ENCODE measurements around the gene SPATA31E1.
"Not testable (repeated sequence)": the region's sequence is repeated elsewhere in the genome, so short reads cannot be mapped to it uniquely, and the experiment has no call there.

The SPATA31E1 gene

GRCh38 chr9:87882627-87883026 is at the start of gene SPATA31E1:
SPATA31E1 (plus strand) TSS chr9:87882877; CDS start chr9:87882892, 15 bp downstream.
- no peak for DNase-seq

- DNase-seq: no peak
Measured at GRCh38 chr9:87834357-87834756, 48.3 kb upstream of the SPATA31E1 start.

- DNase-seq: no peak
Measured at GRCh38 chr9:87836536-87836935, 46.1 kb upstream of the SPATA31E1 start.

DNA sequence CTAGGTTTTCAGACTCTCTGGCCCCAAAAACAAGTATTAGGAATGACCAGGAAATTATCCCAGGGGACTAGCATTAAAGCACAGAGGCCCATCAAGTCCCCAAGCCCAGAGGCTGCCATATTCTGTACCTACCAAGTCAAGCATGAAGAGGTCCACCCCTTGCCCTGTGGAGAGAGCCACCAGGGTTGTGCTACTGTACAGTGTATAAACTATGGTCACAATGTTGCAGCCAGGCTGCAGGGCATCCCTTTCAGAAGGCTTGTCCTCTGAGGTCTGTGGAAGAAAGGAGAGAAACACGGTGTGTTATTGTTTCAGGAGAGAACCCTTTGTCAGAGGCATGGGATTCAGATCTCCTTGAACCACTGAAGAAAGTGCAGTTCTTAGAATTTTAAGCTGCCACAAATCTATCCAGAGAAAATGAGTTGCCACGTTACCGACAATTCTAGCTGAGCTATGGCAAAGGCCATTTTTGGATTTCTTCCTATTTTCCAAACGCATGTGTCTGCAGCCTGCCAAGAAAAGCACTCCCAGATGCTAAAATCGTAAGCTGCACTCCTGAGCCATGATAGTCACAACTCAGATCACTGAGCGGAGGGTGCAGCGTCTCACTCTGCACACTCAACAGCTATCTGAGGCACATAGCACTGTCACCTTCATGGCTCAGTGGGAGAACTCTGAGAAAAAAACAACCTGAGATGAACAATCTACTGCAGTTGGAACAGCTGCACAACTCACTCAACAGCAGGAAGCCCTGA is 45.5 kb upstream of the SPATA31E1 start:
- no peak for DNase-seq

DNA sequence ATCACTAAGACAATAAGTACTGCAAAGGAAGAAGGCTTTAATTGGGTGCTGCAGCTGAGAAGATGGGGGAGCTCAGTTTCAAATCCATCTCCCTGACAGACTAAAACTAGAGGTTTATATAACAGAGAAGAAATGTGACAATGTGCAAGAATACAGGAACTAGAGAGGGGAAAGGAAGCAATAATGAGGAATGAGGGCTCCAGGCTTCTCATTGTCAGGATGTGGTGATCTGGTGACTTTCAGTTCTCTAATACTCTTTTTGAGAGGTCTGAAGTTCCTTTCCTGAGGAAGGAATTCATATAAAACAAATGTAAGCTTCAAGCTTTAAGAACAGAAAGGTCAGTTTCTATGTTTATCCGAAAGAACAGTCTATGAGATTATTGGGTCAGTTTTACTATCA is 42.5 kb upstream of the SPATA31E1 start:
- no peak for DNase-seq

DNA sequence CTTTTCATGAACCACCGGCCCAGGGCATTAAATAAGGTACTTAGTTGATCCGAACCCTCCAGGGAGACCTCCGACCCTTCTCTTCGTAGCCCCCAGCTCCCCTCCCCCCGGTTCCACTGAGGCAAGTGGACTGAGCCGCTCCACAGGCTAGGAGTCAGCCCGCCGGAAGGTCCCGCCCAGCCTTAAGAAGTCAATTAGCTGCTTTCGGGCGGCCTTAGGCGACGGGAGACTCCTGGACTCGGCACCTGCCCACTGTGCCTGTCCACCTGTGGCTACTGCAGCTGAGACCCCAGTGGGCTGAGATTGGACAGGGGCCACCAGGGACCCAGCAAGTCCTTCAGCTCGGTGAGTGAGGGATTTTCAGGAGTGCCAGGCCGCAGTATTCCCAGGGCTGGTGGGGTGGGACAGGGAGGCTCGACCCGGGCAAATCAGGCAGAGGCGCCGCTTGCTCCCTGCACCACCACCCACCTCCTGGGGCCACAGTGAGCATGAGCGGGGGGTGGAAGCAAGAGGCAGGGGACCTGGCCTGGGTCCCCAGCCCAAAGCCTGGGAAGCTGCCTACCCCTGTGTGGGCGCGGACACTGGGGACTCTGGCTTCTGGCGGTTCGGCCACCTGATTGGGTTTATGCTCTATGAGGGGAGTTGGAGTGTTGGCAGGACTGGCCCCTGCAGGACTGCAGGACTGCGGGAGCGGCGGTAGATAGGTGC is 39.6 kb upstream of the SPATA31E1 start:
- DNase-seq: no peak

- no peak for DNase-seq
Measured at GRCh38 chr9:87844506-87844905, 38.2 kb upstream of the SPATA31E1 start.

DNA sequence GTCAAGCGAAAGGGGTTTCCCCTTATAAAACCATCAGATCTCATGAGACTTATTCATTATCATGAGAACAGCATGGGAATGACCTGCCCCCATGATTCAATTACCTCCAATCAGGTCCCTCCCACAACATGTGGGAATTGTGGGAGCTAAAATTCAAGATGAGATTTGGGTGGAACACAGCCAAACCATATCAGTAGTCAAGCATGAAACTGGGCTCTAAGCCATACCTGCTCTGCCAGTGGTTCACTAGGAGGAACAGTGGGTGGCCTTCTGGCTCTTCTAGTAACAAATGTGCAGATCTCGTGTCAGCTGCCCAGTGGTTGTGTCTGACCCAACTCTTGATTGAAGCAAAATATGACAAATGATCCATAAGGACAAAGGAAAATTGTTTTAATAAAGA is 34.9 kb upstream of the SPATA31E1 start:
- not testable (repeated sequence) for DNase-seq

- no peak for DNase-seq
Measured at GRCh38 chr9:87849144-87849758, 33.4 kb upstream of the SPATA31E1 start.

DNA sequence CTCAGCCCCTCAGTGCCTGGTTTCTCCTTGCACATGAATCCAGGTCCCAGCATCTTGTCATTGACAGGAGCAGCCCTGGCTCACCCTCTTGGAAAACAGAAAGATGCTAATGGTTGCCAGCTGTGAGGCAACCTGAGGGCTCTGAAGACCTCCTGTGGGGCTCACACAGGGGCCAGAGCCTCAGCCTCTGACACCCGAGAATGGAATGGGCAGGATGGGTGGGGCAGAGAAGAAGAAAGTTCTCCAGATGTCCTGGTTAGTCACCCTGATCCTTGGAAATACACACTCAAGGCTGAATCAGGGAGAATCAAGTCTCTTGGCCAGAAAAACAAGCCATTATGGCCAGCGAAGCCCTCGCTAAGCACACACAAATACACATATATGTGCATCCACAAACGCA is 32.3 kb upstream of the SPATA31E1 start:
- no peak for DNase-seq

DNA sequence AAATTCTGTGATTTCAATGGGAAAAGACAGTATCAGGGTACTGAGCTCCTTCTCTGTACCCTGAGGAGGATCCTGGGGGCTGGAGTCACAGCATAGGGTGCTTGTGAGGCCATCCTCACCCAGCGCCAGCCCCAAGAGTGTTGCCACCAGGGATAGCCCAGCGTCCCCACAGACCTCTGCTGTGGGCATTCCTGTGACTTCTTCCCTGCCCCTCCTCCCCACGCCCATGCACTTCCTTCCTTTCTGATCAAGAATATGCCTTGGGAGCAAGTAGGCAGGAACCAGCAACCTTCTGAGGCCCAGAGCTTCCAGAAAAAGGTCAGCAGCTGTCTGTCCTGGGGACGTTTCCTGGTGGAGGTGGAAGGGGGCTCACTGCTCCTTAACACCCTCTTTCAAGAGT is 31.5 kb upstream of the SPATA31E1 start:
- DNase-seq: not testable (repeated sequence)

DNA sequence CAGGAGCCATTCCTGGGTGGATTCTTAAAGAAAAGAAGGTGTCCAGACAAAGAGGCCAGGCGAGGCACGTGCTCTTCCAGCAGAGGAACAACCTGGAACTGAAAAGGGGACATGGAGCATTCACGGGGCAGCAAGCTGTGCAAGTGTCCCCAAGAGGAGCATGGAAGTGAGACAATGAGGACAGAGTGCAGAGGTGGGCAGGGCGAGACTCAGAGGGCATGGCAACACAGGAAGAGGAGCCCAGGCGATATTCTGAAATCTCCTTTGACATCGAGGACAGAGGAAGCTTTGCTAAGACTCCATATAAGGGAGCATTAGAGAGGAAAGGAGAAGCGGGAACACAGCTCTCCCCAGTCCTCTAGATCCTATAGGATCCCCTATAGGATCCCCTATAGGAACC is 29.4 kb upstream of the SPATA31E1 start:
- DNase-seq: no peak

DNA sequence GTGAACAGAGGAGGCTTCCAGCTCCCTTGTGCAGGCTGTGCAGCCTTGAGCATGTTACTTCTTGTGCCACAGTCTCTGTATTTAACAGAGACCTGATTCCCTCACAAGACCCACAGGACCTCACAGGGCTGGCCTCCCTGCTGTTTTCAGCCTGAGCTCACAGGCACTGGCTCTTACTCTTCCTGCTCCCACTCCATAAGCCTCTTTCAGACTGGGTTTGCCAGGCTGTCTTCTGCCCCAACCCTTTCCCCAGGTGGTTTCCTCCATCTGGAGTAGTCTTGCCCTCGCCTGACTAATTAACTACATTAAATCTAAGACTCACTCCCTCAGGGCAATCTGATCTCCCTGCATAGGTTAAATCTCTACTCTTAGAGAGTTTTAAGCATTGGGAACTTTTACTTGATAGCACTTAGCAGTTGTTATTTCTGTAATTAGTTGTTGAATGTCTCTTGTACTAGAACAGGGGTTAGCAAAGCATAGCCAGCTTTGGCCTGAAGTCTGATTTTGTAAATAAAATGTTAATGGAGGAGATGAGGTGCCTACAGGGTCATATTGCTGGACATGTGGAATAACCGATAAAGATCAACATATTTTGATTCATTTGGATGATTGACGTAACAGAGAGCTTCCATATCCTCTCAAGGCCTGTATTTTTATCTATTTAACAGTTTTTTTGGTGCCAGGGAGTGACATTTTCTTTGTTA is 28.6 kb upstream of the SPATA31E1 start:
- no peak for DNase-seq

DNA sequence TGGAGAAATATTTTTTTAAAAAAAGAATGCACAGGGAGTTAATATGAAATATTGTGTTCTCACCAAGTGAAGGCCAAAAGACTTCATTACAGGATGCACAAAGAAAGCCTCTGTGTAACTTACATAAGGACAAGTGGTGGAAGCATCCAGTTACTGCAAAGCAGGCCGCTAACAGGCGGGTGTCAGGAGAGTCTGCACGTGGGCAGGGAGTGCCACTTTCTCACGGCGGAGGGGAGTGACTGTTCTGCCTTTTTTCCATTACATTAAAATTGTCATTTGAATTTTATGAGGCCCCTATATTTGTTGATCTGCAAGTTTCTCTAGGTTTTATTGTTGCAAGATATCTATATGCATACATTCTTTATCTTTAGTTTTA is 28.1 kb upstream of the SPATA31E1 start:
- DNase-seq: no peak

- DNase-seq: no peak
Measured at GRCh38 chr9:87855061-87855460, 27.6 kb upstream of the SPATA31E1 start.

GRCh38 chr9:87857141-87857947 is 25.3 kb upstream of the SPATA31E1 start:
- no peak for DNase-seq

GRCh38 chr9:87857948-87858335 is 24.7 kb upstream of the SPATA31E1 start:
- DNase-seq: no peak

DNA sequence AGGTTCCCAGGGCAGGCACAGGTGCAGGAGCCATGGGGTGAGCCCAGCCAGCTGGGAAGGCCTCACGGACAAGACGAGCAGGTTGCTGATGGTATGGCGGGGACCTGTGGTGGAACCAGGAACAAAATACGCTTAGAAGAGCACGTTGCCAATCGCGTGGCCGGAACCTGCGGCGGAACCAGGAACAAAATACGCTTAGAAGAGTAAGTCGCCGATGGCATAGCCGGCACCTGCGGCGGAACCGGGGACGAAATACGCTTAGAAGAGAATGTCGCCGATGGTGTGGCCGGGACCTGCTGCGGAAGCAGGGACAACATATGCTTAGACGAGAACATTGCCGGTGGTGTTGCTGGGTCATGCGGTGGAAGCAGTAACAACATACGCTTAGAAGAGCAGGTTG is 23.5 kb upstream of the SPATA31E1 start:
- no peak for DNase-seq

DNA sequence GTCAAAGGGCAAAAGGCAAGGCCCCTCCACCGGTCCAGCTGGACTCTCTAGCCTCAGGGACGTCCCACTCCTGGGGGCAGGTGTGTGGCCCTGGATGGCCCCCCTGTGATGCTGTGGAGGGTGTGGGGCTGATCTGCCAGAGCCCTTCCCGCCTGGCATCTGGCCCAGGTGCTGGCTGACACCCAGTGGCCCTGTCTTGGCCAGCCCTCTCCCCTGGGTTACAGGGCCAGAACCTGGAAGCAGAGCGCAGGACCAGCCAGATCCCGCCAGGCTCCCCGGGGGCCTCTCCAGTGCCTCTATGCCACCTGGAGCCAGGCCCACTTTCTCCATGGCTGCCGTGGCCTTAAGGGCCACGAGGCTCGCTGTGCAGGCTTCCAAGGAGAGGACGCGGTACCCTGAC is 22.9 kb upstream of the SPATA31E1 start:
- DNase-seq: no peak

DNA sequence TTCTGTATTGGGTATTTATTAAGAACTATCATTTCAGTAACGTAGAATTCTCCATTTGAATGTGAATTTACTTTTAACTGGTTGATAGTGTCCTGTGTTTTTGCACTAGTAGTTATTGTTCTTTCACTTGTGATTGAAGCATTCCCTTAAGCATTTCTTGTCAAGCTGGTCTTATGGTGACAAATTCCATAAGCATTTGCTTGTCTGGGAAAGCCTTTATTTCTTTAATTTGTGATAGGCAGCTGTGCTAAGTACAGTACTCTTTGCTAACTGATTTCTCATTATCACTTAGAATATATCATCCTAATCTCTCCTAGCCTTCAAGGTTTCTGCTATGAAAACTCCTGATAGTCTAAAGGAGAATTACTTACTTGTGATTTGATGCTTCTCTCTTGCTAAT is 21.3 kb upstream of the SPATA31E1 start:
- no peak for DNase-seq

DNA sequence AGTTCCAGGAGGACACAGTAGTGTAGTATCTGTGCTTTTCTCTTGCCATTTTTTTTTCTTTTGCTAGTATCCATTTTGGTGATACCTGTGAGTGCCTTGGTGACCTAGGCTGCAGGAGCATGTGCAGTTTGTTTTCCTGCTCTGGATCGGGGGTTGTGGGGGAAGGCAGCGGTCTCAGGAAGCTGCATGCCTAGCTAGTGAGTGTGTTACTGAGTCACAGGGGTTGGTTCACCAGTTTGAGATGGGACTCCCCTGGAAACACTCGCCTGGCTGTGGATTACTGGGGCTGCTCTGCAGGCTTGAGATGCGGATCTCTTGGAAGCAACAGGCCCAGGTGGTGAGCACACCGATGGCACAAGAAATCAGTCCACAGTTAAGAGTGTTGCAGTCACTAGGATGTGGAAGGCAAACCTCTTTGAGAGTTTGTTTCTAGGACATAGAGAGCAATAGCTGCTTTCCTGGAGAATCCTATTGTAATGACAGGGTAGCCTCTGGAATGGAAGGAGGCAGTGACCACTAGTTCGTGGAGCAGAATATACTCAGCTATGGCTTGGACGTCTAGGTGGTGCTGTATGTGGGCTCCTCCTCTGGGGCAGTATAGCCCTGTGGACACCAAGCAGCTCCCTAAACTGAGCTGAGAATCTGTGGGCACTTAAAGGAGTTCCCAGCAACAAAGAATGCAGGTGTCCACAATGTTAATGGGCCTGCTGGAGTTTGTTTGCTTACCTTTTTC is 20.0 kb upstream of the SPATA31E1 start:
- DNase-seq: no peak

- DNase-seq: no peak
Measured at GRCh38 chr9:87863882-87864465, 18.7 kb upstream of the SPATA31E1 start.

All from stimulated activated naive CD4-positive, alpha-beta T cell treated with Interleukin-2 at 50 U/mL for 16 hours (primary cell).